ENCODE data around the gene GTF2IRD2.
"Not testable (repeated sequence)": the region's sequence is repeated elsewhere in the genome, so short reads cannot be mapped to it uniquely, and the experiment has no call there.

- TF ChIP-seq, protein P1, sequence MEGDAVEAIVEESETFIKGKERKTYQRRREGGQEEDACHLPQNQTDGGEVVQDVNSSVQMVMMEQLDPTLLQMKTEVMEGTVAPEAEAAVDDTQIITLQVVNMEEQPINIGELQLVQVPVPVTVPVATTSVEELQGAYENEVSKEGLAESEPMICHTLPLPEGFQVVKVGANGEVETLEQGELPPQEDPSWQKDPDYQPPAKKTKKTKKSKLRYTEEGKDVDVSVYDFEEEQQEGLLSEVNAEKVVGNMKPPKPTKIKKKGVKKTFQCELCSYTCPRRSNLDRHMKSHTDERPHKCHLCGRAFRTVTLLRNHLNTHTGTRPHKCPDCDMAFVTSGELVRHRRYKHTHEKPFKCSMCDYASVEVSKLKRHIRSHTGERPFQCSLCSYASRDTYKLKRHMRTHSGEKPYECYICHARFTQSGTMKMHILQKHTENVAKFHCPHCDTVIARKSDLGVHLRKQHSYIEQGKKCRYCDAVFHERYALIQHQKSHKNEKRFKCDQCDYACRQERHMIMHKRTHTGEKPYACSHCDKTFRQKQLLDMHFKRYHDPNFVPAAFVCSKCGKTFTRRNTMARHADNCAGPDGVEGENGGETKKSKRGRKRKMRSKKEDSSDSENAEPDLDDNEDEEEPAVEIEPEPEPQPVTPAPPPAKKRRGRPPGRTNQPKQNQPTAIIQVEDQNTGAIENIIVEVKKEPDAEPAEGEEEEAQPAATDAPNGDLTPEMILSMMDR (conservative IDR thresholded peaks at IDR 0.05) = not testable (repeated sequence)
- not testable (repeated sequence) for TF ChIP-seq EZH2 (IDR thresholded peaks at IDR 0.05; ENCODE audit: low read depth)
These were observed 62.8 kb downstream of the GTF2IRD2 start for GRCh38 chr7:74788369-74789150.

Measured in PC-9 (cell line).